ENCODE data around the gene FHIT.
A peak's percentile ranks its signal among the peaks of the same experiment; 100 is the strongest.

FHIT gene

DNA sequence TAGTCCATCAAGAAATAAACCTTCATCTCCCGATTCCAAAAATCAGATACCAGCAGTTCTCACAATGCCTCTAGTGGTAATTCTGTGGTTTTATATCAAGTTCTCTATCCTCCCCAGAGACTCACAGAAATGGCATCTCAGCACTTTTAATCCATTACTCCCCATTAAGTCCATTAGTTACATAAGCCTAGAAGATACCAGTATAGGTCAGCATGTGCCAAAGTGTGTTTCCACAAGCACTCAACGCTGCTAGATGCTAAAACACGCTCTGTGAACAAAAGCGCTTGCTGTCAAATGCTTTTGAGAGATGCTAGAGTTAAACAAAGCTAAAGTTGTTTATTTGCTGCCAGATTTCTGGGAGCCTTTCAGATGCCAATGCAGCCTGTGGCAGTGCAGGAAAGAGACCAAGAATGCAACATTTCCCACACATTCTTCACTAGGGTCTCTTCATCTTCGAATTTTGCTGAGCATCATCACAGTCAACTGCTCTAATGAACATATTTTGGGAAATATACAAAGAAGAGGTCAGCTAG is 1282.7 kb downstream of the FHIT start:
- H3K27me3 ChIP-seq: no peaks in the 10 kb centered on the region
- DNase-seq: peak; percentile 4
- no peaks in the 10 kb centered on the region for H3K9me3 ChIP-seq
- no peaks in the 10 kb centered on the region for H3K4me1 ChIP-seq
- H3K4me3 ChIP-seq (ENCODE audit: low read depth, low read length): no peak overlapping the region
- TF ChIP-seq CTCF (IDR thresholded peaks at IDR 0.05; ENCODE audit: low read depth, low read length): peak; percentile 28
- H3K36me3 ChIP-seq: no peaks in the 10 kb centered on the region

GRCh38 chr3:59963676-59964075 is 1287.6 kb downstream of the FHIT start:
- no peak for TF ChIP-seq CTCF (IDR thresholded peaks at IDR 0.05; ENCODE audit: low read depth, low read length)

DNA sequence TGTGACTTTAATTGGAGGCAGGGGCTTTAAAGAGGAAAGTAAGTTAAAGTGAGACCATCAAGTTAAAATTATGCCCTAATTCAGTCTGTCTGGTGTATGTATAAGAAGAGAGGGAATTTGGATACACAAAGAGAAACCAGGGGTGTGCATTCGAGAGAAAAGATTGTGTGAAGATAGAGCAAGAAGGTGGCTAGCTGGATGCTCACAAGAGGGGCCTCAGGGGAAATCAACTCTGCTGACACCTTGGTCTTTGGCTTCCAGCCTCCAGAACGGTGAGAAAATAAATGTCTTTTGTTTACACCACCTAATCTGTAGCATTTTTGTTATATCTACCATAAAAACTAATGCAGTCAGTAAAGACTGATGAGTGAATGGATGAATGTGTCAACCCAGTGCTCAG is 1294.1 kb downstream of the FHIT start:
- no peak for TF ChIP-seq CTCF (IDR thresholded peaks at IDR 0.05; ENCODE audit: low read depth, low read length)
- Histone ChIP-seq H3K27me3 (no peaks in the 10 kb centered on the region), H3K9me3 (no peaks in the 10 kb centered on the region), H3K4me1 (no peaks in the 10 kb centered on the region), H3K4me3 (ENCODE audit: low read depth, low read length) (no peak overlapping the region), H3K36me3 (no peaks in the 10 kb centered on the region)
- DNase-seq: no peak

More at GRCh38 chr3:59963676-59964075, 1287.6 kb downstream of the FHIT start:
- Histone ChIP-seq H3K9me3 (no peaks in the 10 kb centered on the region), H3K4me3 (ENCODE audit: low read depth, low read length) (no peak overlapping the region), H3K36me3 (no peaks in the 10 kb centered on the region), H3K4me1 (no peaks in the 10 kb centered on the region), H3K27me3 (no peaks in the 10 kb centered on the region)
- no peak for DNase-seq

- no peaks in the 10 kb centered on the region for H3K9me3 ChIP-seq
- H3K27me3 ChIP-seq: no peaks in the 10 kb centered on the region
- no peak for TF ChIP-seq CTCF (IDR thresholded peaks at IDR 0.05; ENCODE audit: low read depth, low read length)
- H3K4me3 ChIP-seq (ENCODE audit: low read depth, low read length): no peak overlapping the region
- H3K4me1 ChIP-seq: no peaks in the 10 kb centered on the region
- no peaks in the 10 kb centered on the region for H3K36me3 ChIP-seq
- DNase-seq: no peak
These were observed 1298.1 kb downstream of the FHIT start for GRCh38 chr3:59953104-59953503.

- no peaks in the 10 kb centered on the region for H3K36me3 ChIP-seq
- no peaks in the 10 kb centered on the region for H3K9me3 ChIP-seq
- no peaks in the 10 kb centered on the region for H3K4me1 ChIP-seq
- TF ChIP-seq CTCF (IDR thresholded peaks at IDR 0.05; ENCODE audit: low read depth, low read length): no peak
- no peak overlapping the region for H3K4me3 ChIP-seq (ENCODE audit: low read depth, low read length)
- no peak for DNase-seq
- H3K27me3 ChIP-seq: no peaks in the 10 kb centered on the region
These were observed 1301.9 kb downstream of the FHIT start for GRCh38 chr3:59949311-59949710.

GRCh38 chr3:59946401-59946800 is 1304.9 kb downstream of the FHIT start:
- Histone ChIP-seq H3K4me1 (no peaks in the 10 kb centered on the region), H3K36me3 (no peaks in the 10 kb centered on the region), H3K4me3 (ENCODE audit: low read depth, low read length) (no peak overlapping the region), H3K9me3 (no peaks in the 10 kb centered on the region), H3K27me3 (no peaks in the 10 kb centered on the region)
- TF ChIP-seq CTCF (IDR thresholded peaks at IDR 0.05; ENCODE audit: low read depth, low read length): no peak
- DNase-seq: no peak
